Neural progenitor cell (in vitro differentiated cells): ENCODE data around the gene CCT4.

ENCODE experiments used
- CTCF ChIP-seq: fragments of 200-600 bp; sonication (generic); IDR thresholded peaks from 2 replicates; pipeline ENCODE4 v1.5.1; 2017; ENCODE audit warnings: antibody characterized with exemption, mild to moderate bottlenecking
- EZH2 ChIP-seq: fragments of 200-600 bp; sonication (generic); IDR thresholded peaks from 2 replicates; pipeline ENCODE4 v1.6.1; 2017; ENCODE audit warnings: antibody characterized with exemption, mild to moderate bottlenecking, moderate library complexity
- EZH2phosphoT487 ChIP-seq: fragments of 200-600 bp; sonication (generic); IDR thresholded peaks from 2 replicates; pipeline ENCODE4 v1.6.1; 2017; ENCODE audit warnings: antibody characterized with exemption

DNA sequence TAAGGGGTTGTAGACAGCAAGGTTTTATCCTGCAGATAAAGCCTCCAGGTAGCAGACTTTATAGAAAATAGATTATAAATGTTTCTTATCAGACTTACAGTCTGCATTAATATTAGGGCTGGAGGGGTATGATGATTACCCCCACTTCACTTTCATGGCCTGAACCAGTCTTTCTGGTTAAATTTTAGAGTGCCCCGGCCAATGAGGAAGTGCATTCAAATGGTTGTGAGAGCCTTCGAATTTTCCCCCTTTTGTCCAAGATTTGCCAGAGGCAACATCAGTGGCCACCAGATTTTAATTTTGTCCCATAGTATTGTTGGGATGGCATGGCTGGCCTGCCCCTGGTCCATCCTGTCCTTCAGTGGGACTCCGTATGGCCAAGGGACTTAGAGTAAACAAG, 48.6 kb upstream of the CCT4 start:
- TF ChIP-seq CTCF = no peak
- TF ChIP-seq EZH2 = no peak
- TF ChIP-seq EZH2phosphoT487 = no peak
